Fibroblast of the aortic adventitia (primary cell): Measurements from ENCODE around the gene EXD3. TPM values are rescaled to one million over a fixed set of nuclear protein-coding genes. Genes with fewer than 3 reads are reported as not detected.
A peak's percentile ranks its signal among the peaks of the same experiment; 100 is the strongest.

Source experiments
- DNase-seq: peaks from one replicate; pipeline ENCODE4 v3.0.0-alpha.2; 2010; ENCODE audit warnings: low read depth
- H3K4me3 ChIP-seq: 2 replicates; pipeline ENCODE4 v1.5.1; 2011; ENCODE audit warnings: low read depth, mild to moderate bottlenecking, control low read depth, low read length, moderate library complexity
- CTCF ChIP-seq: IDR thresholded peaks from 2 replicates; pipeline ENCODE4 v1.5.1; 2011; ENCODE audit warnings: mild to moderate bottlenecking, low read length, control low read depth, inconsistent platforms; ENCODE audit not compliant: insufficient read depth
- total RNA-seq: library from RNA; depleted of rRNA; stranded (reverse); fragments of >200 nt; gene quantifications from 2 replicates; pipeline ENCODE4 v1.2.3, GENCODE V29; 2012; ENCODE audit warnings: low replicate concordance

Gene EXD3
- total RNA-seq, 1 donor, result 5.2 TPM

DNA sequence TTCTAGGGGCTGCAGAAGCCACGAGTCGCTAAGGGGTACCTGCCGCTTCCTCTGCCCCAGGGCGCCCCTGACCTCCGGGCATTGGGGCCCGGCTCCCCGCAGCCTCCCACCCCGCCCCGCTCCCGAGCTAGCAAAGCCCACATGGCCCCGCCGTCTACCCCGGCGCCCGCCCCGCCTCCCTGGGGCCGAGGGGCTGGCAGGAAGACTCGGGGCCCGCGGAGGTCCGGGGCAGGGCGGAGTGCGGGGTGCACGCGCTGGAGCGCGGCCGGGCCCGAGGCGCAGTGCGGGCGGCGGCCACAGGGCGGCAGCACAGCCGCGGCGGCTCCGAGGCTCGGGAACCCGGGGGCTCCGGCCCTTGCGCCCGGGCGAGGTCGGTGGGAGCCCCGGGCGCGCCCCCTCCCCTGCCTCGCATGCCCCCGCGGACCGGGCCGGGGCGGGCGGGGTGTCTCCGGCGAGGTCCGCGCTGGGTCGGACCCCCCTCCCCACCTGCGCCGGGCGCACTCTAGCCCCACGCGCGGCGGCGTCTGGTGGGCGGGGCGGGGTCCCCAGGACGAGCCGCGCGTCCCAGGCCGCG is 127.6 kb downstream of the EXD3 start:
- peak overlapping the region; percentile 28 for H3K4me3 ChIP-seq
- peak; percentile 49 for TF ChIP-seq CTCF
- DNase-seq, result no peak

DNA sequence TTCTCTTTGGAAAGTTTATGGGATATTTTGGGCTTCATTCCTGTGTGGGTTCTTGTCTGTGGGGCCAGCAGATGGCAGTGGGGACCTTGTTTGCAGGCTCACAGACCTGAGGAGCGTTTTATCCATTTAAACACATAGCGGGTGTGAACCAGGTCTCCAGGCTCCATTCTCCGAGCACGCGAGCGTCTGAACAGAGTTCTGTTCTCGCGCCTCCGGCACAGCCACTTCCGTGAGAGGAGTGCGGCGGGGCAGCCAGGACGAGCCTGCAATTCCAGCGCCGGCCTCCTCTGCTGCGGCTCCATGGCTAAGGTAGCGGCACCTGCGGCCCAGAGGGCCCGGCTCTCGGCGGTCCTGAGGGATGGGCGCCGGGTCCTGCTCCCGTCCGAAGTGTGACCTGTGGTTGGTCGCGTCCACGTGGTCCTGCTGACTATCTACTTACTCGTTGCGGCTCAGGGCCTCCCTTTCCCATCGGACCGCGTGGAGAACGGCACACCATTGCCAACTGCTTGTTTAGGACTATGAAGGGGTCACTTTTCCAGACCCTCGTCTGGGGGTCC is 128.2 kb downstream of the EXD3 start:
- no peak overlapping the region for H3K4me3 ChIP-seq

DNA sequence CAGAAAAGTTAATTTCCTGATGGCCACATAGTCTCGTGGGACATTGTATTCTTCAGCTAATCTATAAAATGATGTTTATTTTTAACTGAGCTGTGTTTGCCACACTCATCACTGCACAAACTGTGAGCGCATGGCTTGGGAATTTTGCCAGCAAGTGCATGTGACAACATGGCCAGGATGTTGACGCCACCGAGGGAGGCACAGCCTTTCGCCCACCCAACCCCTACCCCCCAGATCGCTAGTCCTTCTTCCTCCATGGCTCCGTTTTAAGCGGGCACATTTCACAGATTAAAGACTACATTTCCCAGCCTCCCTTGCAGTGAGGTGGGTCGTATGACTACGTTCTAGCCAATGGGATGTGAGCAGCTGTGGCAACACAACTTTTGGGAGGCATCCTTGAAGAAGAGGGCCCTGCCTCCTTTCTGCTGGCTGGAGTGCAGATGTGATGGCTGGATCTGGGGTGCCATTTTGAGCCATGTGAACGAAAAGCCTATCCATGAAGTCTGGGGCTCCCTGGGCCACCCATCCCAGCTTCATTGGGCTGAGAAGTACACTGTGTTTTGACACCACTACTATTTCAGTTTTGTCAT is 128.8 kb downstream of the EXD3 start:
- no peak overlapping the region for H3K4me3 ChIP-seq
- peak; percentile 51 for DNase-seq
- no peak for TF ChIP-seq CTCF

More for the DNA sequence above, 128.2 kb downstream of the EXD3 start:
- DNase-seq, result peak; percentile 45
- peak; percentile 32 for TF ChIP-seq CTCF

- DNase-seq, result peak; percentile 22
- no peak for TF ChIP-seq CTCF
- H3K4me3 ChIP-seq, result no peak overlapping the region
Observed at GRCh38 chr9:137293482-137294090, 129.4 kb downstream of the EXD3 start.

DNA sequence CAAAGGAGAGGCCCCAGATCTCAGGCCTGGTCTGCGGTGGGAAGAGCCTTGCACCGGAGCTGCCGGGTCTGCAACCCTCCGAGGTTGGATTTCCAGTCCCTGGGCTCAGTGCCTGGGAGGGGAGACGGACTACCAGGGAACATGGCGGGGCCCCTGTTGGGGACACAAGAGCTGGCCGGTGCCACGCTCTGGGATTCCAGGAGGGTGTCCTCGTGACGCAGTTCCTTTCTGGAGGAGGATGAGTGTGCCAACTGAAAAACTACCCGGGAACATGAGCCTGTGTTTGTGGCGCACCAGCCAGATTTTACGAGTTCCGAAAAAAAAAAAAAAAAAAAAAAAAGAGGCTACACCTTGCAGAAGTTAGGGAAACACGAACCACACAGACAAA is 129.9 kb downstream of the EXD3 start:
- H3K4me3 ChIP-seq, result no peak overlapping the region
- DNase-seq, result no peak
- TF ChIP-seq CTCF, result no peak

DNA sequence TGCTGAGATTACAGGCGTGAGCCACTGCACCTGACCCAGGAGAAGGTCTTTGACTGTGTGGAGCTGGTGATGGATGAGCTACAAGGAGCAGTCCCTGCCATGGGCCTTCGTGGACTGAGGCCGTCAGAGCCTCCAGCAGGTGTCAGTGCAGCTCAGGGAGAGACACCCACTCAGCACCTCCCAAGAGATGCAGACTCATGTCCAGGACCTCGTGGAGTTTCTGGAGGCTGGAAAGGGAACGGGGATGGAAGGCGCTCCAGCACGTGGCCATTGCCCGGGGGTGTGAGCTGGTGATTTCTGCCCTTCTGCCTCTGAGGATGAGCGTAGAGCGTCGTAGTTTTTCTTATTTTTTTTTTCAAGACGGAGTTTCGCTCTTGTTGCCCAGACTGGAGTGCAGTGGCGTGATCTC is 136.0 kb downstream of the EXD3 start:
- peak; percentile 56 for DNase-seq
- peak; percentile 50 for TF ChIP-seq CTCF
- no peak overlapping the region for H3K4me3 ChIP-seq
